Endothelial cell of umbilical vein (primary cell): ENCODE data around the gene OGFOD2.

ENCODE experiments used
- CTCF ChIP-seq, 2 donors: IDR thresholded peaks; 1 replicate in 1 of 2; 2 replicates in 1 of 2; pipeline ENCODE4 v1.5.1; 2011; ENCODE audit warnings: low read length in 2 of 2, mild to moderate bottlenecking in 2 of 2, moderate library complexity in 2 of 2, control low read depth in 1 of 2, inconsistent platforms in 1 of 2, low read depth in 1 of 2; ENCODE audit not compliant: insufficient read depth in 1 of 2; ENCODE audit errors: extremely low read depth in 1 of 2
- EZH2 ChIP-seq: IDR thresholded peaks from 2 replicates; pipeline ENCODE4 v1.6.1; 2012; ENCODE audit warnings: borderline replicate concordance, low read depth, mild to moderate bottlenecking, moderate library complexity, low read length, inconsistent platforms; ENCODE audit not compliant: severe bottlenecking
- FOS ChIP-seq: IDR thresholded peaks from 2 replicates; pipeline ENCODE4 v1.6.1; 2011; ENCODE audit warnings: mild to moderate bottlenecking, low read length, moderate library complexity, borderline replicate concordance; ENCODE audit not compliant: insufficient read depth
- GATA2 ChIP-seq: IDR thresholded peaks from 2 replicates; pipeline ENCODE4 v1.7.0; 2011; ENCODE audit warnings: low read depth, mild to moderate bottlenecking, moderate library complexity, mixed read lengths, low read length; ENCODE audit not compliant: insufficient read length, insufficient read depth
- JUN ChIP-seq: IDR thresholded peaks from 2 replicates; pipeline ENCODE4 v1.6.1; 2011; ENCODE audit warnings: borderline replicate concordance, low read depth; ENCODE audit not compliant: insufficient read length, insufficient read depth
- MAX ChIP-seq: IDR thresholded peaks from 2 replicates; pipeline ENCODE4 v1.6.1; 2011; ENCODE audit not compliant: insufficient read depth, insufficient read length
- POLR2A ChIP-seq: IDR thresholded peaks from 2 replicates; pipeline ENCODE4 v1.6.1; 2012; ENCODE audit warnings: low read depth, mild to moderate bottlenecking, control low read depth, low read length
- POLR2AphosphoS5 ChIP-seq: IDR thresholded peaks from 2 replicates; pipeline ENCODE4 v1.6.1; 2012; ENCODE audit warnings: low read depth, mild to moderate bottlenecking, control low read depth, low read length, moderate library complexity; ENCODE audit not compliant: insufficient read depth

- no peak for TF ChIP-seq POLR2AphosphoS5
- no peak for TF ChIP-seq POLR2A
- TF ChIP-seq CTCF (IDR thresholded peaks at IDR 0.05; ENCODE audit: extremely low read depth in 1 of 2, insufficient read depth in 1 of 2, low read depth in 1 of 2, low read length in 2 of 2): no peak
- TF ChIP-seq MAX: no peak
- TF ChIP-seq EZH2: no peak
- no peak for TF ChIP-seq JUN
- TF ChIP-seq GATA2: no peak
- TF ChIP-seq FOS: peak; percentile 43
Observed at GRCh38 chr12:123024819-123025391, 49.9 kb downstream of the OGFOD2 start.
